Activated CD4-positive, alpha-beta T cell treated with anti-CD3 and anti-CD28 coated beads for 1 hour (primary cell): ENCODE results near the gene PLAAT1.

Experiments used
- DNase-seq: peaks from one replicate; pipeline ENCODE4 v3.0.0-alpha.2; 2020

PLAAT1 gene

DNA sequence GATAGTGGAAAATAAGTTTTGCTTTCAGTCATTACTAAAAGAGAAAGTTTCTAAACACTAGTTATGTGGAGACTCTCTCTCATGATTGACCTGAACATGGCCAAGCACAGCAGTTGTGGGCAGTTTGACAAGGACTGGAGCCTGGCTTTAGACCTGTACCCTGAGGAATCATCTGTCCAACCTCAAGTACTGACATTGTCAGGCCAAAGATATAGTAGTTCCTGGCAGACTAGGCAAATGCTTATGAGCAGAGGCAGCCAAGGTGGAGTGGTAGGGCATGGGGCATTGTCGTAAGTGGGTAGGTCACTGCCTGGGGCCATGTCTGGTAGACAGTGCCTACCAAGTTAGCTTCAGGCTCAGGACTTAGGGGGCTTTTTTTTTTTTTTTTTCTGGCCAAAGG is 20.9 kb downstream of the PLAAT1 start:
- DNase-seq = no peak

GRCh38 chr3:193262707-193263106 is 21.7 kb downstream of the PLAAT1 start:
- no peak for DNase-seq

DNA sequence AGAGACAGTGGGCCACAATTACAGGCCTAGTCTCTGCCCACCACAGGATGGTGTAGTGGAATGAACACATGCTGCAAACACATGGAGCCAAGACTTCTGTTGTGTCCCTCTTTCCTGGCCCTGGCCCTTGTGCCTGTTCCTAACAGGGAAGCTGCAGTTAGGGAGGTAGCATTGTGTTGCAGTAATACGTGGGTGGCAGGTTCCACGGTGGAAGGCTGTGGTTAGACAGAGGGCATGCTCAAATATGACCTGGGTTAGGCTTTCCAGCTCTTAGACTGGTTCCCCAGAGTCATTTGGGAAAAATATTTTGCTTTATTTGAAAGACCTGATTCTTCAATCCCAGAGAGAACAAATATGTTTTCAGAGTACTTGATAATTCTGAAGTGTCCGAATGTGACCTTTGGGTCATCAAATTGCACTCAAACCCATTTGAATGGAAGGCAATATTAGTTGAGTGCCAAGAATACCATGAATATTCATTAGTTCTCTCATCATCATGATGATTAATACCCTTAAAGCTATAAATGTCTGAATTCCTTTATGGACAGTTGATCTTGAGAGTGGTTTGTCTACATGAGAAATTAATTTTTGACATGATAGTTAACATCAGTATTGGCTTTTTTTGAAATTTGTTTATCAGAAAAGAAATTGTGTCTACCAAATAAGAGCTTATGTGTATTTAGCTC is 28.5 kb downstream of the PLAAT1 start:
- no peak for DNase-seq

DNA sequence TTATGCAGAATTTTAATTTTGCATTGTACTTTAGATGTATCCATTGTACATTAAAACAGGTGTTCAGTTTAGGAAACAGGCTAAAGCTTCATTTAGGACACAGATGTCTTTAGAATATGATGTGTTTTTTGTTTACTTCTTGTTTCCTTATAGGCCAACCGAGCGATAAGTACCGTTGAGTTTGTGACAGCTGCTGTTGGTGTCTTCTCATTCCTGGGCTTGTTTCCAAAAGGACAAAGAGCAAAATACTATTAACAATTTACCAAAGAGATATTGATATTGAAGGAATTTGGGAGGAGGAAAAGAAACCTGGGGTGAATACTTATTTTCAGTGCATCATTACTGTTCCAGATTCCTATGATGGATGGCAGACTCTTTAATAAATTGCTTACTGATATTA is 29.4 kb downstream of the PLAAT1 start:
- DNase-seq = no peak

DNA sequence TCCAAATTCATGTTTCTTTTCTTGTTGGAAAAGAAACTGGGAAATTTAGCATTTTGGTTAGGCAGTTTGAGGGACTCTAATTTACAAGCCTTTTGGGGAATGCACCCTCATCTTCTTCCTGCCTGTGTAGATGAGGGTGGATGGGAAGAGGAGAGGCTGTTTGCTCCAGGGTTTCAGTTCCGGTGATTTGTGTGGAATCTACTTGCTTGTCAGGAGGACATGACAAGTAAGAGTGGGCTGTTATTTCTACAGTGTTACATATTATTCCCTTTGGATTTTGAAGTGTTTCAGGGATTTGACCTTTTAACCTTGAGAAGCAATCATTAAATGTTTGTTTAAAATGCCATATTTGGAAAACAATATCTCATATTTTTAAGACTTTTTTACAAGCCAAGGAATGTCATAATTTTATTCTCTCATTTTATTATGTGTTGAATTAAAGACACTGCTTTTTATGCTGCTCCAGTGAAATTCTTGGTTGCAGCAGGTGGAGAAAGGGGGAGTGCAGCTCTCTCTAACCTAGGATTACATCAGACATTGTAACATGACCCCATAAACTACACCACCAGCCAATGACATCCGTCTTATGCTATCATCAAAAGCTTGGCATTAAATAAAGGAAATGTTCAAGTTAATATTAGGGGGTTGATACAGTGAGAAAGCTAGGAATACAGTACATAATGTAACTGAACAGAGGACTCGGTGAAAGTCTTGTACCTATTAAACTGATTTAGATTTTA is 30.2 kb downstream of the PLAAT1 start:
- DNase-seq = no peak

DNA sequence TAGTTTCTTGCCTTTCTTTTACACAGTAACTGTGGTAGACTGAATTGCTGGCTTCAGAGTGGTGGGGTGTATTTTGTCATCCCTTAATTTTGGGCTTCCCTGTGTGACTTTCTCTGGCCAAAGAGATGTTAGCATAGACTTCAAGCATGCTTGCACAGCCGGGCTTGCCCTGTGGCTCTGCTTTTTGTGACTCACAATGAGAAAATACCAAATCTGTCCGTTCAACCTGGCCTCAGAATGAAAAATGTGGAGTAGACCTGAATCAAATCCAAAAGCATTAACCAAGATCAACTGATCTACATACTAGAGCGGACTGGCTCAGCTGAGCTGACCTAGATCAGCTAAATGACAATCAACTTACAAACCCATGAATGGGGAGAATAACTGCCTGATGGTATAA is 51.4 kb downstream of the PLAAT1 start:
- no peak for DNase-seq

GRCh38 chr3:193295985-193296384 is 55.0 kb downstream of the PLAAT1 start:
- DNase-seq = no peak

- DNase-seq = no peak
These were observed 56.4 kb downstream of the PLAAT1 start for GRCh38 chr3:193297421-193297820.

GRCh38 chr3:193301433-193301832 is 60.4 kb downstream of the PLAAT1 start:
- no peak for DNase-seq

GRCh38 chr3:193305356-193305755 is 64.3 kb downstream of the PLAAT1 start:
- DNase-seq = no peak

DNA sequence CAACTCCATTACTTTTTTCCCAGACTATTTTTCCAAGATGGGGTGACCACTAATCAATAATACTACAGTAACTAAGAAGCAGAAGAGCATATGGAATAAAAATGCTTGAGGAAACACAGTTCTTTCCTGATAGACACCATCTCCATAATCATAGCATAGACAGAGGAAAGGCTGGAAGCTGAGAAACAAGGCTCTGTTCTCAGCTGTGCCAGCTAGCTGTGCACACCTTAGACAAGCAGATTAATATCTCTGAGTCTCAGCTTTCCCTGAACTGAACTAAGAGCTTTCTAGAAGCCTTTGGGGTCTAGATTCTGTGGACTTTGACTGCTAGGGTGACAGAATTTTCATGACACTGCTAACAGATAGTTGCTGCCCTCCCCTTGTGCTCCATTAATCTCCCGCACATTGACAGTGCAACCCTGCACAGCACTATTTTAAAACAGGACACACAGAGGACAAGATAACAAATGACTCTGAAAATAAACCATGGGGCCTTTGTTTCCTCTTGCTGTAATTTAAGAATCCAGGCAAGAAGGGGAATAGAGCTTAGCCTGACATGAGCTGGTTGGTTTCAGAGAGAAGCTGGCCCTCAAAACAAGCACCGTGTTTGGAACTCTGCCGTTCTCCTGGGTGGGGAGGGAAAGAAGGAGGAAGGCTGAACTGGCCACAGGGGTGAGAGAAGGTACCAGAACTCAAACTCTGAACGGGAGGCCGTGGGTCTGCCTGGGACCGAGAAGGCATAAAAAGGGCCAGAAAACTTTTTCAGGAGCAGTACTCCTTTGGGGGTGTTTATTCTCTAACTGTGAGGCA is 70.1 kb downstream of the PLAAT1 start:
- no peak for DNase-seq

DNA sequence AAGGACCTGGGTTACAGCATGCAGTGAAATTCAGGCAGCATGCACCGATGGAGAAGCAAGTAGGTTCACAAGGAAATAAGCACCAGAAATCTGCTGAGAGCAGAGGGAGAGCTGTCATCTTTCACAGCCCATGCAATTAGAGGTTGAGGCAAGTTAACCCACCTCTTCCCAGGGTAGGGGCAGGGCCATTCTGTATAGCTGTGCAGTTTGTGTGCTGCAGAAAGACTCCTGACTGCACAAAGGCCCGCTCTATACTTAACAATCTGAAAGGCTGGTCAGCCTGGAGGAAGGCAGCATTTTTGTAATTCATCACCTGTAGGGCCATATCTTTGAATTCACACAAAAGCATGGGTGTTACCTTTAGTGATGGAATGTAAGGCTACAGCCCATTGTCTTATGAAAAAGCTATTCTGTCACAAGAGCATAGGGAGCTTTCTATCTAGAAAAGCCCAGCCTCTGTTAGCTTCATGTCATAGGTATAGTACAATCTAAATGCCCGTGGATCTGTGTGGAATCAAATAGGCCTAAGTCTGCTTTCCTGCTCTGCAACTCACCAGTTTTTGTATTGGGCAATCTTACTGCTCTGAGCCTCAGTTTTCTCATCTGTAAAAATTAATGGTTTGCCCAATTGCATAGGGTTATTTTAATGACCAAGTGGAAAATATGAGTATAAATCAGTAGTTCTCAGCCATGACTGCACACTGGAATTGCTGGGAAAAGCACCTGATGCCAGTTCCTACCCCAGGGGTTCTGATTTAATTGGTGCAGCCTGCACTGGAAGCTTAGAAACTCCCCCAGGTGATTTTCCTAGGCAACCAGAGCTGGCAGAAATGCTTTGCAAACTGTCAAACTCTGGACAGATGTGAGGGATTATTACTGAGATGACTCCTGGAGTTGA is 72.3 kb downstream of the PLAAT1 start:
- no peak for DNase-seq

GRCh38 chr3:193314161-193314560 is 73.1 kb downstream of the PLAAT1 start:
- DNase-seq = no peak

- DNase-seq = no peak
These were observed 76.8 kb downstream of the PLAAT1 start for GRCh38 chr3:193317682-193318300.
